RWPE2 (cell line): Measurements from ENCODE around the gene CRTAC1.

Experiments used
- ATAC-seq: fragments of 200-7000 bp; cut with Tn5 transposase; 3 replicates; pipeline ENCODE4 v1.9.1; 2021; ENCODE audit warnings: low read depth
- DNase-seq: peaks from one replicate; pipeline ENCODE4 v3.0.0-alpha.2; 2020; ENCODE audit warnings: low spot score
- H3K27ac ChIP-seq: fragments of 450-650 bp; 2 replicates; pipeline ENCODE4 v1.5.1; 2017; ENCODE audit warnings: mild to moderate bottlenecking; ENCODE audit not compliant: poor library complexity, severe bottlenecking
- H3K27me3 ChIP-seq: fragments of 250-450 bp; sonication (Bioruptor Pico); 2 replicates; pipeline ENCODE4 v1.5.1; 2021; ENCODE audit warnings: mild to moderate bottlenecking, moderate library complexity; ENCODE audit not compliant: insufficient read depth, poor library complexity, severe bottlenecking
- H3K36me3 ChIP-seq: fragments of 250-450 bp; sonication (Bioruptor Pico); 2 replicates; pipeline ENCODE4 v1.5.1; 2020; ENCODE audit warnings: low read depth, mild to moderate bottlenecking, moderate library complexity
- H3K4me1 ChIP-seq: fragments of 250-450 bp; sonication (Bioruptor Pico); 2 replicates; pipeline ENCODE4 v1.5.1; 2021; ENCODE audit warnings: mild to moderate bottlenecking, moderate library complexity; ENCODE audit not compliant: insufficient read depth, poor library complexity, severe bottlenecking
- H3K4me3 ChIP-seq: fragments of 250-450 bp; sonication (Bioruptor Pico); 2 replicates; pipeline ENCODE4 v1.5.1; 2021; ENCODE audit warnings: mild to moderate bottlenecking, moderate library complexity; ENCODE audit not compliant: severe bottlenecking
- H3K9me3 ChIP-seq: fragments of 250-450 bp; sonication (Bioruptor Pico); 2 replicates; pipeline ENCODE4 v1.5.1; 2021; ENCODE audit warnings: mild to moderate bottlenecking, moderate library complexity; ENCODE audit not compliant: severe bottlenecking
- CTCF ChIP-seq: fragments of 450-650 bp; IDR thresholded peaks from one replicate; pipeline ENCODE4 v1.5.1; 2017; ENCODE audit warnings: mild to moderate bottlenecking, moderate library complexity; ENCODE audit not compliant: poor library complexity, severe bottlenecking

Gene CRTAC1

GRCh38 chr10:98067165-98067564 is 36.7 kb upstream of the CRTAC1 start:
- no peak overlapping the region for H3K27ac ChIP-seq
- no peaks in the 10 kb centered on the region for H3K9me3 ChIP-seq
- no peak for TF ChIP-seq CTCF
- no peak overlapping the region for H3K4me3 ChIP-seq
- no peaks in the 10 kb centered on the region for H3K4me1 ChIP-seq
- DNase-seq (no peak), ATAC-seq (no peak)
- H3K36me3 ChIP-seq, result no peaks in the 10 kb centered on the region
- H3K27me3 ChIP-seq, result no peaks in the 10 kb centered on the region

- H3K4me1 ChIP-seq, result no peaks in the 10 kb centered on the region
- no peak for TF ChIP-seq CTCF
- H3K27me3 ChIP-seq, result no peaks in the 10 kb centered on the region
- H3K9me3 ChIP-seq, result no peaks in the 10 kb centered on the region
- H3K4me3 ChIP-seq, result no peak overlapping the region
- no peak overlapping the region for H3K27ac ChIP-seq
- no peaks in the 10 kb centered on the region for H3K36me3 ChIP-seq
- no peak for ATAC-seq
- no peak for DNase-seq
Observed at GRCh38 chr10:98063740-98064027, 33.3 kb upstream of the CRTAC1 start.

- Histone ChIP-seq H3K36me3 (no peaks in the 10 kb centered on the region), H3K27ac (no peak overlapping the region), H3K9me3 (no peaks in the 10 kb centered on the region), H3K27me3 (no peaks in the 10 kb centered on the region), H3K4me1 (no peaks in the 10 kb centered on the region), H3K4me3 (no peak overlapping the region)
- TF ChIP-seq CTCF, result no peak
- ATAC-seq (no peak), DNase-seq (no peak)
Observed at GRCh38 chr10:98062424-98062823, 32.0 kb upstream of the CRTAC1 start.

GRCh38 chr10:98060079-98060478 is 29.7 kb upstream of the CRTAC1 start:
- no peak for DNase-seq
- Histone ChIP-seq H3K4me1 (no peaks in the 10 kb centered on the region), H3K4me3 (no peak overlapping the region), H3K27me3 (no peaks in the 10 kb centered on the region), H3K27ac (no peak overlapping the region), H3K9me3 (no peaks in the 10 kb centered on the region), H3K36me3 (no peaks in the 10 kb centered on the region)
- TF ChIP-seq CTCF, result no peak
- ATAC-seq, result no peak

GRCh38 chr10:98058295-98058694 is 27.9 kb upstream of the CRTAC1 start:
- no peak for ATAC-seq
- Histone ChIP-seq H3K4me1 (no peaks in the 10 kb centered on the region), H3K9me3 (no peaks in the 10 kb centered on the region), H3K27me3 (no peaks in the 10 kb centered on the region), H3K27ac (no peak overlapping the region), H3K4me3 (no peak overlapping the region), H3K36me3 (no peaks in the 10 kb centered on the region)
- no peak for DNase-seq
- TF ChIP-seq CTCF, result no peak
